Body of pancreas (tissue), 4 donors: ENCODE results near the gene AGPS.

Source experiments
- POLR2A ChIP-seq, 3 donors: fragments of 450-650 bp; IDR thresholded peaks; one replicate each; pipeline ENCODE4 v1.6.1; 2016; ENCODE audit warnings: antibody characterized with exemption in 3 of 3, mild to moderate bottlenecking in 2 of 3
- TF ChIP-seq, protein P1 (sequence below), 7 experiments: fragments of 450-650 bp in 4 of 7; fragments of 200-600 bp in 3 of 7; sonication (generic) in 3 of 7; IDR thresholded peaks; one replicate each; pipeline ENCODE4 v1.5.1; 2016 to 2019; ENCODE audit warnings: antibody characterized with exemption in 7 of 7

DNA sequence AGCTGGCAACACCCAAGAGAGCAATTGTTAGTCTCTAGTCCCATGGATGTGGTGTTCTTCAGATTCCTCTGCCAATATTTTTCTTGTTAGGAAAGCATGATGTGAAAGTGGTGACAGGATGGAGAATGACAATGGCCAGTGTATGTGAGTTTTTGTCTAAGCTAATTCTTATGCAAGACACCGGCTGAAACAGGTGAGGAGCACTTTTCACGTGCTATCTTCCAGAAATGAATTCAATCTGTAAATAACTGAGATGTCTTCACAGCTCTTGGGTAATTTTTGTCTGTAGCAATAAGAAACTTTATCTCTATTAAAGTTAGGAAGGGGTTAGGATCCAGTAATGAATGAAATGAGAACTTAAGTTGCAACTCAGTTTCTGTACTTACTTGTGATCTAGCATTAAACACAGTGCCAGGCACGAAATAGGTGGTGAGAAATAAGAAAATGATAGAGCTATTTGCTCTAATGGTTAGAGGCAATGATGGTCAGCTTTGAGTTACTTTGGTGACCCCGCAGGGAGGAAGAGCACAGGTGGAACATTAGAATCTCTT is 676 bp upstream of the AGPS start:
- TF ChIP-seq, protein P1, sequence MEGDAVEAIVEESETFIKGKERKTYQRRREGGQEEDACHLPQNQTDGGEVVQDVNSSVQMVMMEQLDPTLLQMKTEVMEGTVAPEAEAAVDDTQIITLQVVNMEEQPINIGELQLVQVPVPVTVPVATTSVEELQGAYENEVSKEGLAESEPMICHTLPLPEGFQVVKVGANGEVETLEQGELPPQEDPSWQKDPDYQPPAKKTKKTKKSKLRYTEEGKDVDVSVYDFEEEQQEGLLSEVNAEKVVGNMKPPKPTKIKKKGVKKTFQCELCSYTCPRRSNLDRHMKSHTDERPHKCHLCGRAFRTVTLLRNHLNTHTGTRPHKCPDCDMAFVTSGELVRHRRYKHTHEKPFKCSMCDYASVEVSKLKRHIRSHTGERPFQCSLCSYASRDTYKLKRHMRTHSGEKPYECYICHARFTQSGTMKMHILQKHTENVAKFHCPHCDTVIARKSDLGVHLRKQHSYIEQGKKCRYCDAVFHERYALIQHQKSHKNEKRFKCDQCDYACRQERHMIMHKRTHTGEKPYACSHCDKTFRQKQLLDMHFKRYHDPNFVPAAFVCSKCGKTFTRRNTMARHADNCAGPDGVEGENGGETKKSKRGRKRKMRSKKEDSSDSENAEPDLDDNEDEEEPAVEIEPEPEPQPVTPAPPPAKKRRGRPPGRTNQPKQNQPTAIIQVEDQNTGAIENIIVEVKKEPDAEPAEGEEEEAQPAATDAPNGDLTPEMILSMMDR (IDR thresholded peaks at IDR 0.05): no peak
- TF ChIP-seq POLR2A (IDR thresholded peaks at IDR 0.05): no peak
